Immature natural killer cell (primary cell): Measurements from ENCODE around the gene SLC5A7. TPM values are rescaled to one million over a fixed set of nuclear protein-coding genes. Genes with fewer than 3 reads are reported as not detected.

Experiments used
- DNase-seq, 3 donors: peaks; one replicate each; pipeline ENCODE4 v3.0.0; 2022; ENCODE audit warnings: mixed read lengths in 1 of 3
- H3K27ac Mint-ChIP-seq, 6 donors: one replicate each; pipeline ENCODE4 v1.8.0; 2020; ENCODE audit warnings: mixed read lengths in 6 of 6, mild to moderate bottlenecking in 5 of 6, inconsistent platforms in 4 of 6, moderate library complexity in 3 of 6
- H3K27me3 Mint-ChIP-seq, 3 donors: one replicate each; pipeline ENCODE4 v1.8.0; 2020 to 2021; ENCODE audit warnings: low read depth in 3 of 3, mild to moderate bottlenecking in 3 of 3, mixed read lengths in 3 of 3, moderate library complexity in 3 of 3, inconsistent platforms in 1 of 3
- H3K36me3 Mint-ChIP-seq, 3 donors: one replicate each; pipeline ENCODE4 v1.8.0; 2020; ENCODE audit warnings: mixed read lengths in 3 of 3, inconsistent platforms in 2 of 3, mild to moderate bottlenecking in 2 of 3
- H3K4me1 Mint-ChIP-seq, 2 donors: one replicate each; pipeline ENCODE4 v1.8.0; 2020; ENCODE audit warnings: inconsistent platforms in 2 of 2, mild to moderate bottlenecking in 2 of 2, mixed read lengths in 2 of 2, moderate library complexity in 1 of 2
- H3K4me3 Mint-ChIP-seq, 5 donors: one replicate each; pipeline ENCODE4 v1.8.0; 2020; ENCODE audit warnings: mild to moderate bottlenecking in 5 of 5, mixed read lengths in 5 of 5, inconsistent platforms in 3 of 5, moderate library complexity in 3 of 5
- H3K9me3 Mint-ChIP-seq, 6 donors: one replicate each; pipeline ENCODE4 v1.8.0; 2020; ENCODE audit warnings: mild to moderate bottlenecking in 6 of 6, mixed read lengths in 6 of 6, inconsistent platforms in 4 of 6, moderate library complexity in 3 of 6
- polyA plus RNA-seq, 3 donors: library from polyadenylated mRNA; unstranded; fragments of 300-500 nt; fragmentation: Illumina TruSeq; gene quantifications; one replicate each; pipeline ENCODE4 v1.2.3, GENCODE V29; 2021

Gene SLC5A7
- polyA plus RNA-seq, result not detected

- peaks cover 0 to 3% (median 2%) of the 10 kb centered on the region in 3 donors for H3K27me3 Mint-ChIP-seq
- no peak for DNase-seq
- H3K36me3 Mint-ChIP-seq, result no peaks in the 10 kb centered on the region
- H3K4me1 Mint-ChIP-seq, result no peaks in the 10 kb centered on the region
- no peak within 1 kb of the TSS for H3K27ac Mint-ChIP-seq
- peaks cover 0 to 3% (median 0%) of the 10 kb centered on the region in 6 donors for H3K9me3 Mint-ChIP-seq
- no peak within 1 kb of the TSS for H3K4me3 Mint-ChIP-seq
Measured at GRCh38 chr2:107986278-107987217, at the start of gene SLC5A7. TSS of gene SLC5A7 (plus strand) at chr2:107986524. CDS start at chr2:107988156, 1,632 bp downstream.

DNA sequence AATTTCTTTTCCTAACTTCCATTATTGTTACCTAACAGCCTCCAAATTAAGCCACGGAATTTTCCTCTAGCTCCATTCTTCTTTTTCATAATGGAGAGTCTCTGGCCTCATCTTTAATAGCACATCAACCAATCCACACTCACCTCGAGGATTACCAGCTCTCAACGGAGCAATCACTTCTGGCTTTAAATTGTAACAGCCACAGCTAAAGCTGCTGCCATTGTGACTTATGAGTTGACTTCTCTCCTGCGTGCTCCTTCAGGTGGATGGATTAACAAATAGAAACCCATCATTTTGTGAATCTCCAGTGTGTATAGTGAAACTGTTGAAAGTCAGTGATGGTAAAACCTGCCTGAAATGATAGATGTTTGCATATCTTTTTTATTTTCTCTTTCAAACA lies 24.9 kb upstream of the SLC5A7 start:
- H3K9me3 Mint-ChIP-seq, result peaks cover 0 to 3% (median 0%) of the 10 kb centered on the region in 6 donors
- DNase-seq, result no peak
- H3K27ac Mint-ChIP-seq, result no peak overlapping the region
- no peak overlapping the region for H3K4me3 Mint-ChIP-seq
- H3K27me3 Mint-ChIP-seq, result peaks cover 0 to 4% (median 1%) of the 10 kb centered on the region in 3 donors
- H3K36me3 Mint-ChIP-seq, result no peaks in the 10 kb centered on the region
- H3K4me1 Mint-ChIP-seq, result no peaks in the 10 kb centered on the region

DNA sequence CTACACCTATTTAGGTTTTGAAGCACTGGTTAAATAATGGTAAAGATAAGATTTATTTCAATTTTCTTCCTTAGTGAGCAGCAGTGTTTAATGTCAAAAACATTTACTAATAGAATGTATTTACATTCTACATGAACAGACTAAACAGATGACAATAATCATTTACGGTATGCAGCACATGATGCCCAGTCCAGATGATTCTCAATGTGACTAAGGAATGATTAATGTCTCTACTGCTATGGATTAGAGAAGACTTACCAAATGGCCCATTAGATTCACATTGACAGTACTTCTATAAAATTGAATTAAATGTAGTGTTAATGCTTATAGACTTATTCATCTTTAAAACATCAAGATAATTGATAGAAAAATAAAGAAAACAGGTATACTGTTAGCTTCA lies 22.1 kb upstream of the SLC5A7 start:
- Mint-ChIP-seq H3K27me3 (peaks cover 0 to 2% (median 1%) of the 10 kb centered on the region in 3 donors), H3K36me3 (no peaks in the 10 kb centered on the region), H3K4me1 (no peaks in the 10 kb centered on the region), H3K9me3 (peaks cover 0 to 6% (median 0%) of the 10 kb centered on the region in 6 donors), H3K4me3 (no peak overlapping the region), H3K27ac (no peak overlapping the region)
- no peak for DNase-seq

GRCh38 chr2:107984707-107985106 lies 1.6 kb upstream of the SLC5A7 start:
- H3K4me1 Mint-ChIP-seq, result no peaks in the 10 kb centered on the region
- H3K9me3 Mint-ChIP-seq, result peaks cover 0 to 3% (median 0%) of the 10 kb centered on the region in 6 donors
- H3K27me3 Mint-ChIP-seq, result peaks cover 2 to 3% (median 2%) of the 10 kb centered on the region in 3 donors
- no peak overlapping the region for H3K27ac Mint-ChIP-seq
- no peak for DNase-seq
- H3K4me3 Mint-ChIP-seq, result no peak overlapping the region
- H3K36me3 Mint-ChIP-seq, result no peaks in the 10 kb centered on the region

GRCh38 chr2:107988108-107988507 lies 1.8 kb downstream of the SLC5A7 start:
- no peaks in the 10 kb centered on the region for H3K4me1 Mint-ChIP-seq
- H3K9me3 Mint-ChIP-seq, result peaks cover 0 to 3% (median 0%) of the 10 kb centered on the region in 6 donors
- H3K27me3 Mint-ChIP-seq, result peaks cover 0 to 3% (median 2%) of the 10 kb centered on the region in 3 donors
- no peak overlapping the region for H3K4me3 Mint-ChIP-seq
- H3K27ac Mint-ChIP-seq, result no peak overlapping the region
- DNase-seq, result no peak
- no peaks in the 10 kb centered on the region for H3K36me3 Mint-ChIP-seq

GRCh38 chr2:107989445-107989844 lies 3.1 kb downstream of the SLC5A7 start:
- Mint-ChIP-seq H3K27me3 (peaks cover 0 to 3% (median 2%) of the 10 kb centered on the region in 3 donors), H3K4me3 (no peak overlapping the region), H3K36me3 (no peaks in the 10 kb centered on the region), H3K27ac (no peak overlapping the region), H3K9me3 (peaks cover 0 to 3% (median 0%) of the 10 kb centered on the region in 6 donors), H3K4me1 (no peaks in the 10 kb centered on the region)
- DNase-seq, result no peak

DNA sequence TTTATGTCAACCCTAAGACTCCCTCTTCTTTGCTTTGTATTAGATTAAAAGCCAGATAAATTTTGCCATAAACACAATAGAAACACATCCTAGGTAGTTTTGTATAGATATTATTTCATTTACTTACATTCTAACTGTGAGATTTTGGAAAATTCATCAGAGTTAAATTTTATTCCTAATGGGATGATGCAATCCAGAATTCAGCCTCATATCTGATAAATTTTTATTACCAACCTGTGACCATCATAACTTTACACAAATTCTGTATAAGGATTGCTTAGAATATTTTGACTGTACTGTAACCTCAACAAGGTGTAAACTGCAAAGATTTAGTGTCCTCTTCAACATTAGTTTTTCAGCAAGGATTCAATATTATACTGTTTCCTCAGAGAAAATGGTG lies 4.4 kb downstream of the SLC5A7 start:
- Mint-ChIP-seq H3K27ac (no peak overlapping the region), H3K36me3 (no peaks in the 10 kb centered on the region)

GRCh38 chr2:107992069-107992468 lies 5.7 kb downstream of the SLC5A7 start:
- DNase-seq, result no peak
- Mint-ChIP-seq H3K9me3 (peaks cover 0 to 3% (median 0%) of the 10 kb centered on the region in 6 donors), H3K4me3 (no peak overlapping the region), H3K27ac (no peak overlapping the region), H3K4me1 (no peaks in the 10 kb centered on the region), H3K27me3 (peaks cover 0 to 3% (median 0%) of the 10 kb centered on the region in 3 donors), H3K36me3 (no peaks in the 10 kb centered on the region)

More for the DNA sequence above, 4.4 kb downstream of the SLC5A7 start:
- peaks cover 0 to 3% (median 2%) of the 10 kb centered on the region in 3 donors for H3K27me3 Mint-ChIP-seq
- H3K9me3 Mint-ChIP-seq, result peaks cover 0 to 3% (median 0%) of the 10 kb centered on the region in 6 donors
- H3K4me3 Mint-ChIP-seq, result no peak overlapping the region
- no peaks in the 10 kb centered on the region for H3K4me1 Mint-ChIP-seq
- no peak for DNase-seq

- Mint-ChIP-seq H3K36me3 (no peaks in the 10 kb centered on the region), H3K27ac (no peak overlapping the region), H3K4me3 (no peak overlapping the region), H3K4me1 (no peaks in the 10 kb centered on the region), H3K27me3 (peaks cover 0 to 3% (median 0%) of the 10 kb centered on the region in 3 donors), H3K9me3 (peaks cover 0 to 14% (median under 1%) of the 10 kb centered on the region in 6 donors)
- DNase-seq, result no peak
Measured at GRCh38 chr2:107999158-107999557, 12.8 kb downstream of the SLC5A7 start.

- no peaks in the 10 kb centered on the region for H3K36me3 Mint-ChIP-seq
- H3K9me3 Mint-ChIP-seq, result peaks cover 0 to 28% (median 10%) of the 10 kb centered on the region in 6 donors
- no peak overlapping the region for H3K27ac Mint-ChIP-seq
- H3K4me1 Mint-ChIP-seq, result no peaks in the 10 kb centered on the region
- H3K27me3 Mint-ChIP-seq, result peaks cover 0 to 2% (median 2%) of the 10 kb centered on the region in 3 donors
- DNase-seq, result no peak
- no peak overlapping the region for H3K4me3 Mint-ChIP-seq
Measured at GRCh38 chr2:108010912-108011591, 24.7 kb downstream of the SLC5A7 start.

DNA sequence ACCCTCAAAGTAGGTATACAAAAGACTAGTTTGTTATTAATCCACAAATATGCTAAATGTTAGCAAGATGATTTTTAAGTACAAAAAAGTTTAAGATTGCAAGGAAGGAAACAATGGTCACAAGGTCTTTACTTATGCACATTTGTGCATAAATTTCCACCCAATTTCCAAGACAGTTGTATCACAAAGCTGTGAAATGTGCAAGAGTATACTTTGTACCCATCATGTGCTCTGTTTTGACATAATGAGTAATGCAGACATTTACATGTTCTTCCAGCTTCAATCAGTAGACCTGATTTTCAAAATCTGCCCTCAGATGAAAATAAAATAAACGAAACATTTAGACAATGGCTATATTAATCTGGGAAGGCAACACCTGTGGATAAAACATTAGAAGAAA lies 27.0 kb downstream of the SLC5A7 start:
- Mint-ChIP-seq H3K27me3 (peaks cover 0 to 2% (median 2%) of the 10 kb centered on the region in 3 donors), H3K27ac (no peak overlapping the region), H3K9me3 (peaks cover 2 to 26% (median 11%) of the 10 kb centered on the region in 6 donors), H3K4me1 (no peaks in the 10 kb centered on the region), H3K4me3 (no peak overlapping the region), H3K36me3 (no peaks in the 10 kb centered on the region)
- no peak for DNase-seq

DNA sequence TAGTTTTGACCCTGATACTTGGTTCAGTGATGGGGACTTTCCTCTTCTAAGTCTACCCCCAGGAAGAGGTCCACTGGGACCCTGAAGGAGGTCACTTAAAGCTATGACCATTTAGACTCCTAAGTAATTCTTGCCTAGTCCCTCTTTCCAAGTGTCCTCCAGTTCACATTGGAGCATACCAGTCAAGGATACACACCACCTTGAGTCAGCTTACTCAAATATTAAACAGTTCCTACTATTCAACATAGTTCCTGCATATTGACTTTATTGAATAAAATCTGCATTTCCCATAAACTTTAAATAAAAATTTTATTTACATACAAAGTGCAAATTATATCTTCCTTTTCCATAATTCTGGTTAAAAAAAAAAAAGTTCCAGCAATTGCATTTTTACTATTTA lies 36.3 kb downstream of the SLC5A7 start:
- peaks cover 0 to 3% (median 2%) of the 10 kb centered on the region in 3 donors for H3K27me3 Mint-ChIP-seq
- H3K4me1 Mint-ChIP-seq, result no peaks in the 10 kb centered on the region
- H3K4me3 Mint-ChIP-seq, result no peak overlapping the region
- H3K27ac Mint-ChIP-seq, result no peak overlapping the region
- peaks cover 0 to 5% (median 2%) of the 10 kb centered on the region in 6 donors for H3K9me3 Mint-ChIP-seq
- no peak for DNase-seq
- H3K36me3 Mint-ChIP-seq, result no peaks in the 10 kb centered on the region

DNA sequence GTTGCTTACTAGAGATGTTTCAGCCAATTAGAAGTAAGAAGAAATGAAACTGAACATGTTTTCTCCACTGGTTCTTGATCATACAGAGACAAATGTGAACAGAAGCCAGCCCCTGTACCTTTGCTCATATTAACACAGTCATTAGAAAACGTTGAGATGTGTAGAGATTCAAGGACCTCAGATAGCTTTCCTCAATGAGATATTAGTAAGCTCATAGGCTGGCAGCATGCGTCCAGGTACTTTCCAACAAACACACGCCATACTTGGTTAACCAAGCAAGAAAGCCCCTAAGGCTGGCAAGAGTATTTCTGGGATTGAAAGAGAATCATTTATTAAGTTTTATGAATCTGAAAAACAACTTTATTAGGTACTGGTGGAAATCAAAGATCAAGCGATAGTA lies 37.5 kb downstream of the SLC5A7 start:
- DNase-seq, result no peak
- H3K27ac Mint-ChIP-seq, result no peak overlapping the region
- no peak overlapping the region for H3K4me3 Mint-ChIP-seq
- H3K9me3 Mint-ChIP-seq, result peaks cover 0 to 4% (median 1%) of the 10 kb centered on the region in 6 donors
- H3K36me3 Mint-ChIP-seq, result no peaks in the 10 kb centered on the region
- peaks cover 0 to 5% (median 2%) of the 10 kb centered on the region in 3 donors for H3K27me3 Mint-ChIP-seq
- no peaks in the 10 kb centered on the region for H3K4me1 Mint-ChIP-seq
